Activated CD4-positive, alpha-beta T cell treated with anti-CD3 and anti-CD28 coated beads, Interleukin-2, amount 10 ng/mL, durations not matched to agents 7 days and 5 days (primary cell): ENCODE data around the gene MSGN1. TPM values are rescaled to one million over a fixed set of nuclear protein-coding genes. Genes with fewer than 3 reads are reported as not detected.

Experiments used
- CTCF ChIA-PET: fragments of 350-600 bp; sonication (Branson Sonifier 250); formaldehyde crosslinking; loops from one replicate; lab custom pipeline; 2021; ENCODE audit warnings: antibody characterized with exemption; lab: Charles Lee
- POLR2A ChIA-PET: fragments of 350-600 bp; sonication (Branson Sonifier 250); formaldehyde crosslinking; loops from one replicate; lab custom pipeline; 2021; ENCODE audit warnings: antibody characterized with exemption; lab: Charles Lee
- DNase-seq: peaks from one replicate; pipeline ENCODE4 v3.0.0-alpha.2; 2020
- H3K27ac Mint-ChIP-seq: one replicate; pipeline ENCODE4 v1.8.0; 2021; ENCODE audit warnings: mild to moderate bottlenecking, moderate library complexity, mixed read lengths
- H3K27me3 Mint-ChIP-seq: one replicate; pipeline ENCODE4 v1.8.0; 2021; ENCODE audit warnings: mixed read lengths
- H3K36me3 Mint-ChIP-seq: one replicate; pipeline ENCODE4 v1.8.0; 2021; ENCODE audit warnings: low read depth, mixed read lengths
- H3K4me1 Mint-ChIP-seq: one replicate; pipeline ENCODE4 v1.8.0; 2021; ENCODE audit warnings: mixed read lengths
- H3K4me3 Mint-ChIP-seq: one replicate; pipeline ENCODE4 v1.8.0; 2021; ENCODE audit warnings: mild to moderate bottlenecking, moderate library complexity, mixed read lengths
- H3K9me3 Mint-ChIP-seq: one replicate; pipeline ENCODE4 v1.8.0; 2021; ENCODE audit warnings: mixed read lengths
- total RNA-seq, 2 experiments: library from RNA; stranded (reverse); gene quantifications; one replicate each; pipeline ENCODE4 v1.2.3, GENCODE V29; 2021

MSGN1 gene
- total RNA-seq, 2 experiments from 2014 or later, result not detected

GRCh38 chr2:17835516-17835915 is 19.3 kb downstream of the MSGN1 start:
- no peaks in the 10 kb centered on the region for H3K9me3 Mint-ChIP-seq
- H3K4me3 Mint-ChIP-seq, result no peak overlapping the region
- peaks cover 3% of the 10 kb centered on the region for H3K4me1 Mint-ChIP-seq
- DNase-seq, result no peak
- H3K27me3 Mint-ChIP-seq, result peaks cover 40% of the 10 kb centered on the region
- CTCF ChIA-PET, result no interaction called here
- no peaks in the 10 kb centered on the region for H3K36me3 Mint-ChIP-seq
- POLR2A ChIA-PET, result no interaction called here
- no peak overlapping the region for H3K27ac Mint-ChIP-seq

- Mint-ChIP-seq H3K4me3 (no peak overlapping the region), H3K27me3 (peaks cover 30% of the 10 kb centered on the region), H3K4me1 (no peaks in the 10 kb centered on the region), H3K9me3 (no peaks in the 10 kb centered on the region), H3K27ac (no peak overlapping the region), H3K36me3 (no peaks in the 10 kb centered on the region)
- DNase-seq, result no peak
- ChIA-PET POLR2A (no interaction called here), CTCF (no interaction called here)
Measured at GRCh38 chr2:17839959-17840358, 23.7 kb downstream of the MSGN1 start.

- H3K9me3 Mint-ChIP-seq, result no peaks in the 10 kb centered on the region
- ChIA-PET POLR2A (no interaction called here), CTCF (no interaction called here)
- no peak for DNase-seq
- H3K27me3 Mint-ChIP-seq, result peaks cover 15% of the 10 kb centered on the region
- no peak overlapping the region for H3K4me3 Mint-ChIP-seq
- no peak overlapping the region for H3K27ac Mint-ChIP-seq
- H3K4me1 Mint-ChIP-seq, result no peaks in the 10 kb centered on the region
- no peaks in the 10 kb centered on the region for H3K36me3 Mint-ChIP-seq
Measured at GRCh38 chr2:17843457-17843856, 27.2 kb downstream of the MSGN1 start.

- ChIA-PET CTCF (interaction anchor here (1.4 kb wide), 1 partner anchor 21 kb away, joined by 3 read pairs; no protein-coding TSS in a partner anchor), POLR2A (no interaction called here)
- H3K36me3 Mint-ChIP-seq, result no peaks in the 10 kb centered on the region
- H3K4me1 Mint-ChIP-seq, result no peaks in the 10 kb centered on the region
- no peak for DNase-seq
- no peak overlapping the region for H3K4me3 Mint-ChIP-seq
- H3K27me3 Mint-ChIP-seq, result peaks cover 10% of the 10 kb centered on the region
- no peak overlapping the region for H3K27ac Mint-ChIP-seq
- H3K9me3 Mint-ChIP-seq, result no peaks in the 10 kb centered on the region
Measured at GRCh38 chr2:17845806-17846205, 29.5 kb downstream of the MSGN1 start.

GRCh38 chr2:17846676-17847075 is 30.4 kb downstream of the MSGN1 start:
- no peak overlapping the region for H3K27ac Mint-ChIP-seq
- ChIA-PET POLR2A (no interaction called here), CTCF (no interaction called here)
- no peaks in the 10 kb centered on the region for H3K36me3 Mint-ChIP-seq
- H3K4me3 Mint-ChIP-seq, result no peak overlapping the region
- H3K27me3 Mint-ChIP-seq, result peaks cover 8% of the 10 kb centered on the region
- no peaks in the 10 kb centered on the region for H3K9me3 Mint-ChIP-seq
- no peak for DNase-seq
- H3K4me1 Mint-ChIP-seq, result no peaks in the 10 kb centered on the region

- no peak for DNase-seq
- no peak overlapping the region for H3K4me3 Mint-ChIP-seq
- H3K4me1 Mint-ChIP-seq, result no peaks in the 10 kb centered on the region
- no peaks in the 10 kb centered on the region for H3K36me3 Mint-ChIP-seq
- ChIA-PET POLR2A (no interaction called here), CTCF (no interaction called here)
- H3K27ac Mint-ChIP-seq, result no peak overlapping the region
- H3K27me3 Mint-ChIP-seq, result peaks cover 8% of the 10 kb centered on the region
- H3K9me3 Mint-ChIP-seq, result no peaks in the 10 kb centered on the region
Measured at GRCh38 chr2:17847236-17847635, 31.0 kb downstream of the MSGN1 start.

DNA sequence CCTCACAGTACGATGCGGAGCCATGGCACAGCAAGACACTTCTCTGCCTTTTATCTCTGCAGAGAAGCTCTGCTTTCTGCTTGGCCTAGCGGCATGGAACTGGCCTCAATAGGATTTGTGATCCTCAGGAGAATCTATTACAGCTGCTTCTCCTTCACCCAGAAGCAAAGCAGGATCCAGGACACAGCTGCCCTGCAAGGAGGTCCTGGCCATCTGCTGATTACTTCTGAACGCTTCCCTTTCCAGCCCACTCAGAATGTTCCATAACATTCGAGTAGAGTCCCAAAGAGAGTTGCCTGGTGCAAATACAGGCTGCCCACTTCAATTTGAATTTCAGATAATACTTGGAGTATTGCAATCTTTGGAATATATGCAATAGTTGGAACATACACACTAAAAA is 33.0 kb downstream of the MSGN1 start:
- ChIA-PET POLR2A (no interaction called here), CTCF (interaction anchor here (0.6 kb wide), 1 partner anchor 216 kb away, joined by 3 read pairs; no protein-coding TSS in a partner anchor)
- Mint-ChIP-seq H3K9me3 (no peaks in the 10 kb centered on the region), H3K27ac (no peak overlapping the region), H3K36me3 (no peaks in the 10 kb centered on the region), H3K27me3 (no peaks in the 10 kb centered on the region), H3K4me3 (no peak overlapping the region), H3K4me1 (no peaks in the 10 kb centered on the region)
- no peak for DNase-seq

GRCh38 chr2:17850151-17850550 is 33.9 kb downstream of the MSGN1 start:
- ChIA-PET POLR2A (no interaction called here), CTCF (no interaction called here)
- H3K9me3 Mint-ChIP-seq, result no peaks in the 10 kb centered on the region
- H3K27ac Mint-ChIP-seq, result no peak overlapping the region
- H3K27me3 Mint-ChIP-seq, result peaks cover 3% of the 10 kb centered on the region
- no peaks in the 10 kb centered on the region for H3K4me1 Mint-ChIP-seq
- DNase-seq, result no peak
- no peaks in the 10 kb centered on the region for H3K36me3 Mint-ChIP-seq
- H3K4me3 Mint-ChIP-seq, result no peak overlapping the region

DNA sequence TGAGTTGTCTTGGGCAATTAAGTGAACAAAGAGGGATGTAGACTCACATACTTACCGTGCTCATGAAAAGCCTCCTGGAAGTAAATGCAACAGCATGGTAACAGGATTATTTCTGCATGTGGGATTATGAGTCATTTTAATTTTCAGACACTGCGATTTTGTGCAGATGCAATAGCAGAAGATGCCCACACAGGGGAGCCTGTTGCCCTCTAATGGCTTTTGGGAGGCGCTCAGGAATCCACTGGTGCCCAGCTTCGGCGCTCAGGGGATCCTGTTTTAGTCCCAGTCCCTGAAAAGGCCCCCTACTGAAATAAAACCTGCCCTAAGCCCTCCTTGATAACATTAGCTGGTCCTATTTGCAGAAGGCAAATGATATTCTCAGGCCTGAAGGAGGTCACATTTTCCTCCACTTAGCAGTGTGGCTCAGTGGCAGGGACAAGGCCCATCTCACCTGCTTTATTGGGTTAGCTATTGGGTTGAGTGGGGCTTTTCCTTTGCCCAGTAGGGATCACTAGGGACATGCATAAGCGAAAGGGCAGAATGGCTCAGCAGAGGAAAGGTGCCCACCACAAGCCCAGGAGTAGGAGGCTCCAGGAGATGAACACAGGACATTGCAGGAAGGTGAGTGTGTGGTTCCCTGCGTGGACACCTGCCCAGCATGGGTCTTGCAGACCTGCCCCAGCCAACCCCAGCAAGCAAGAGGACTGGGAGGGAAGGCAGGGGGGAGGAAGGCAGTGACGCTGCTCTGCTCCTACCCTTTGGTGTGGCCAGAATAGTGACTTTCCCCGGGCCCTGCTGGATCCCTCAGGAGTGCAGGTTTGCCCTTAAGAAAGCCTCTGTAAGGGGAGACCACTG is 35.7 kb downstream of the MSGN1 start:
- no peak overlapping the region for H3K4me3 Mint-ChIP-seq

DNA sequence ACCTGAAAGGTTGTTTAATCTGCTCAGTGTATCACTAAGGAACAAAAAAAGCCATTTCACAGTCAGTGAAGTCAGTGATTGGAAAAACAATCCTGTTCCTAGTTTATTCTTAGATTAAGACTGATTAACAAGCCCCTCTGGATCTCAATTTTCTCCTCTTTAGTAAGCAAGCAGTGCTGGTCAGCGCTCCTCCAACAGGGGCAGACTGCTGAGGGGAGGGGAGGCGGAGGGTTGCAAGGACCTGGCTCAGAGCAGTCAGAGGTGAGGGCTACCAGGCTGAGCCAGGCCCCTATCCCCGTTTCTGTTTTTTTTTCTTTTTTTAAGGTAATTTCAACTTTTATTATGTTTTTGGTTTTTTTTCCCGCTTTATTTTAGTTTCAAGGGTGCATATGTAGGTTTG is 37.5 kb downstream of the MSGN1 start:
- H3K27ac Mint-ChIP-seq, result no peak overlapping the region
- H3K4me1 Mint-ChIP-seq, result no peaks in the 10 kb centered on the region
- H3K36me3 Mint-ChIP-seq, result no peaks in the 10 kb centered on the region
- no peak overlapping the region for H3K4me3 Mint-ChIP-seq
- ChIA-PET POLR2A (no interaction called here), CTCF (no interaction called here)
- H3K9me3 Mint-ChIP-seq, result no peaks in the 10 kb centered on the region
- H3K27me3 Mint-ChIP-seq, result peaks cover 16% of the 10 kb centered on the region
- no peak for DNase-seq

More for the DNA sequence above, 35.7 kb downstream of the MSGN1 start:
- no peaks in the 10 kb centered on the region for H3K4me1 Mint-ChIP-seq
- H3K27me3 Mint-ChIP-seq, result peaks cover 8% of the 10 kb centered on the region
- H3K9me3 Mint-ChIP-seq, result no peaks in the 10 kb centered on the region
- H3K27ac Mint-ChIP-seq, result no peak overlapping the region
- peak; percentile 28 for DNase-seq
- POLR2A ChIA-PET, result no interaction called here
- CTCF ChIA-PET, result no interaction called here
- H3K36me3 Mint-ChIP-seq, result no peaks in the 10 kb centered on the region

DNA sequence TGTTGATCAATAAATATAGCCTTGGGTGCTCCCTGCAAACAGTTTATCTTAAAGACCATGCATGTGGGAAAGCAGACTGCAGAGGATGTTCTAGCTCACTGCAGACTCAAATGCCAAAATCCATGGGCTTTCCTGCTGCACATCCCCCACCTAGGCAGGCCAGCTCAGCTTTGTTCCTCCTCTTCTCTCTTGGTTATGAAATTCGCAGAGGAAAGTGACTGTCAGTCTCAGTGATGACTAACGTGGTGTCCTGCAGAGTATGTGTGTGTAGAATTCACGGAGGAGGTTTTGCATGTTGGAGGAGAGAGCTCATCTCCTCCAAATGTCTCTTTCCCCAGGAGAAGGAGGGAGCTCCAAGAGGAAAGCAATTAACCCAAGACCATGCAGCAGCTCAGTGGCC is 40.8 kb downstream of the MSGN1 start:
- DNase-seq, result no peak
- H3K27ac Mint-ChIP-seq, result no peak overlapping the region
- peaks cover 24% of the 10 kb centered on the region for H3K27me3 Mint-ChIP-seq
- H3K4me1 Mint-ChIP-seq, result no peaks in the 10 kb centered on the region
- no peak overlapping the region for H3K4me3 Mint-ChIP-seq
- CTCF ChIA-PET, result interaction anchor here (1.1 kb wide), 1 partner anchor 10 kb away, joined by 3 read pairs; no protein-coding TSS in a partner anchor
- no peaks in the 10 kb centered on the region for H3K36me3 Mint-ChIP-seq
- H3K9me3 Mint-ChIP-seq, result no peaks in the 10 kb centered on the region
- POLR2A ChIA-PET, result no interaction called here

- Mint-ChIP-seq H3K9me3 (no peaks in the 10 kb centered on the region), H3K36me3 (no peaks in the 10 kb centered on the region), H3K27me3 (peaks cover 24% of the 10 kb centered on the region), H3K4me1 (no peaks in the 10 kb centered on the region), H3K27ac (no peak overlapping the region), H3K4me3 (no peak overlapping the region)
- ChIA-PET POLR2A (no interaction called here), CTCF (no interaction called here)
- DNase-seq, result no peak
Measured at GRCh38 chr2:17858064-17858463, 41.8 kb downstream of the MSGN1 start.

DNA sequence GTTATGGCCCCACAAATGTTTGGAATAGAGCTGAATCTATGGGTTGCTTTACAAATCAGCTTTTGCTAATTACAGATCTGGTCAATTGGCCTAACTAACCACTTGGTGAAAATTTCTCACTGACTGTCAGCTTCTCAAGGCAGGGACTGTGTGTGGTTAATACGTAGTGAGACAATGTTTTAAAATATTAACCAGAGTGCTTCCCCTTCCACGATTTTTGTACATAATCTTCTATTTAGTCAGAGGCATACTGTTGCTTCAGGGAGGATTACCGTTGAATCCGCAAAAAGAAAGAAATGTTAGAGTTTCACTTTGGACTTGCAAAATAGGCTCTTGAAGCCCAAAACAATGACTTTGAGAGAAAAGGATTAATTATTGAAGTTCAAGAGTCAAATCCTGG is 47.3 kb downstream of the MSGN1 start:
- ChIA-PET POLR2A (no interaction called here), CTCF (no interaction called here)
- Mint-ChIP-seq H3K4me3 (no peak overlapping the region), H3K4me1 (no peaks in the 10 kb centered on the region), H3K27ac (no peak overlapping the region), H3K9me3 (no peaks in the 10 kb centered on the region), H3K27me3 (peaks cover 10% of the 10 kb centered on the region), H3K36me3 (no peaks in the 10 kb centered on the region)
- no peak for DNase-seq

DNA sequence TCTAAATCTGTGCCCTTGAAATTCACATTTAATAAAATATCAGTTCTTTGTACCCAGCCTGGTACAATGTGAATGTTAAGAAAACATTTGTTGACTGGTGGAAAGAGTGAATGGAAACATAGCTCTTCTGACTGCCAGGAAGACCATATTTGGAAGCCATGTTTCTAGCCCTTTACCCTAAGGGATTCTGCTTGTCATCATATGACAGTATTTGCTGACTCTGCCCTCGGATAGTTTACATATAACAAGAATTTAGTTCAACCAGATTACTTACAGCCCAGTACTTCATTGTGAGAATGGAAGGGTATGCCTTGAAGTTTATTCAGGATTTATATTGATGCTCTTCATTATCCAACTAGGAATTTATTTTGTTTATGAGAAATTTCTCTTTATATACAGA is 48.4 kb downstream of the MSGN1 start:
- Mint-ChIP-seq H3K9me3 (no peaks in the 10 kb centered on the region), H3K27ac (no peak overlapping the region), H3K27me3 (peaks cover 6% of the 10 kb centered on the region), H3K36me3 (no peaks in the 10 kb centered on the region), H3K4me1 (no peaks in the 10 kb centered on the region), H3K4me3 (no peak overlapping the region)
- CTCF ChIA-PET, result no interaction called here
- no peak for DNase-seq
- POLR2A ChIA-PET, result no interaction called here
